WI38 (cell line): Measurements from ENCODE around the gene SHISA9.

Source experiments
- H3K4me3 ChIP-seq: 2 replicates; pipeline ENCODE4 v1.5.1; 2011; ENCODE audit warnings: low read depth, mild to moderate bottlenecking, control low read depth, low read length
- TF ChIP-seq, protein P1 (sequence below): IDR thresholded peaks from 2 replicates; pipeline ENCODE4 v1.5.1; 2012; ENCODE audit warnings: low read depth, mild to moderate bottlenecking, control low read depth, low read length

SHISA9 gene

DNA sequence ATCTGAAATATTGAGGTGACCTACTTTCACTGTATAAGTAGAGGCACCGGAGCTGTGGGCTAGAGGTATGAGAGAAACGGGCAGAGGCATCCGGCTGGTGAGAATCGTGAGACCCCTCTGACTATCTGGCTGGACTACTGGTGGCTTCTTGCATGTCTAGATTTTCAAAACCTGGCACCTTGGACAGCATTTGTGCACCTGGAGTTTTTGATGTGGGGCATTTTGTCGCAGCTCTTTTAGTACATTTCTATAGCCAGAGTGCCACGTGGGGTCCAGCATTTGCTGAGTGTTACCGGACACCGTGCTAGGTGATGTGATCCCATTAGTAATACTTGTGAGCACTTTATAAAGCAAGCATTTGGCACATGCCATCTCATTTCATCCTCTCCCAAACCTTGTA, 32.6 kb upstream of the SHISA9 start:
- TF ChIP-seq, protein P1, sequence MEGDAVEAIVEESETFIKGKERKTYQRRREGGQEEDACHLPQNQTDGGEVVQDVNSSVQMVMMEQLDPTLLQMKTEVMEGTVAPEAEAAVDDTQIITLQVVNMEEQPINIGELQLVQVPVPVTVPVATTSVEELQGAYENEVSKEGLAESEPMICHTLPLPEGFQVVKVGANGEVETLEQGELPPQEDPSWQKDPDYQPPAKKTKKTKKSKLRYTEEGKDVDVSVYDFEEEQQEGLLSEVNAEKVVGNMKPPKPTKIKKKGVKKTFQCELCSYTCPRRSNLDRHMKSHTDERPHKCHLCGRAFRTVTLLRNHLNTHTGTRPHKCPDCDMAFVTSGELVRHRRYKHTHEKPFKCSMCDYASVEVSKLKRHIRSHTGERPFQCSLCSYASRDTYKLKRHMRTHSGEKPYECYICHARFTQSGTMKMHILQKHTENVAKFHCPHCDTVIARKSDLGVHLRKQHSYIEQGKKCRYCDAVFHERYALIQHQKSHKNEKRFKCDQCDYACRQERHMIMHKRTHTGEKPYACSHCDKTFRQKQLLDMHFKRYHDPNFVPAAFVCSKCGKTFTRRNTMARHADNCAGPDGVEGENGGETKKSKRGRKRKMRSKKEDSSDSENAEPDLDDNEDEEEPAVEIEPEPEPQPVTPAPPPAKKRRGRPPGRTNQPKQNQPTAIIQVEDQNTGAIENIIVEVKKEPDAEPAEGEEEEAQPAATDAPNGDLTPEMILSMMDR: no peak
- H3K4me3 ChIP-seq: no peak overlapping the region

DNA sequence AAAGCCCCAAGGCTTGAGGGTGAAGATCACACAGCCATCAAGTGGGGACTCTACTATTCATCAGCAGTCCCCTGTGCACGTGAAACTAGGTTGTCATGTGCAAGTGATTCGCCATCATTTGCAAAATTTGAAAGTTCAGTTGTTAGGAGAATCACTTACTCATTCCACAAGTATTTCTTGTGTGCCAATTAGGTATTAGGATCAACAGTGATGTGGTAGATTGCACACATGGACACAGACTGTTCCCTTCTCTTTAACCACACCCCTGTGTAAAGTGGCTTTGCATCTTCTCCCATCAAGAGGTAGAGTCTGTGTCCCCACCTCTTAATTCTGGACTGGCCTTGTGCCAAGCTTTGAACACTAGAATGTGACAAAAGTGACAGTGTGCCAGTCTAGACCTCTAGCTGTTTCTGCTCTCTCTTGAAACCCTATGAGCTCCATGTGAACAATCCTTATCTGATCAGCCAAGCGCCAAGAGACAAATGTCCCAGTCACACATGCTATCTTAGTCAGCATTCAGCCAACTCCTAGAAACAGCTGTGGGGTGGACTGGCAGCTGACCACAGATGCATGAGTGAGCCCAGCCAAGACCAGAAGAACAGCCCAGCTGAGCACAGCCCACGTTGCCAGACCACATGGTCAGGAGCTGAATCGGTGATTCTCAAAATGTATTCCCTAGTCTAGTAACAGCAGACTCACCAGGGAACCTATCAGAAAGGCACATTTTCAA, 31.5 kb upstream of the SHISA9 start:
- TF ChIP-seq, protein P1: no peak

DNA sequence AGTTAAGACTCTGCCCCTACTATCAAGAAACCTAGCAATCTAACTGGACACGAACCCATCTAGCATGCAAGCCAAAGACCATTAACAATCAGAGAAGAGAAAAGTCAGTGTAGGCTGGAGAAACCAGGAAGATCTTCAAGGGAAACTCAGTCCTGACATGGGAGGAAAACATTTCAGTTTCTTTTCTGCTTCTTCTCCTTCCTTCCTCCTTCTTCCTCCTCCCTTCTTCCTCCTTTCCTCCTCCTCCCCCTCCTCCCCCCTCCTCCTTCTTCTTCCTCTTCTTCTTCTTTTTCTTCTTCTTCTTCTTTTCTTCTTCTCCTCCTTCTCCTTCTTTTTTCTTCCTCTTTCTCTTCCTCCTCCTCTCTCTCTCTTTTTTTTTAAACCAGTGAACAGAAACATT, 29.6 kb upstream of the SHISA9 start:
- TF ChIP-seq, protein P1: no peak
- H3K4me3 ChIP-seq: no peak overlapping the region

More for the DNA sequence above, 31.5 kb upstream of the SHISA9 start:
- no peak overlapping the region for H3K4me3 ChIP-seq

DNA sequence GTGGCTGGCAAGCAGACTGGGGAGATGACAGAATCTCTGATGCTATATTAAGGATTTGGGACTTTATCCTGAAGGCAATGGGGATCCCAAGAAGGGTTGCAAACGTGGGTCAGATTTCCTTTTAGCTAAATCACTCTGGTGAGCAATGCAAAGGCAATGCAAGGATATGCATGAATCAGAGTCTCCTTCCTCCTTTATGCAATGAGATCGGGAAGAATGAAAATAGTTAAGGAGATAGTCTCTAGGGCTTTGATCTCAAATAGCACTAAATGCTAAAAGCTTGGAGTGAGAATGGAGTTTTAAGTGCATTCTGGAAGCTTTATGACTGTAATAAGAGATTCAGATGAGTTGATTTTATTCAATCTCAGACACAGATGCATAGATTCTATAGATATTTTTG, 27.2 kb upstream of the SHISA9 start:
- H3K4me3 ChIP-seq: no peak overlapping the region
- TF ChIP-seq, protein P1: no peak

DNA sequence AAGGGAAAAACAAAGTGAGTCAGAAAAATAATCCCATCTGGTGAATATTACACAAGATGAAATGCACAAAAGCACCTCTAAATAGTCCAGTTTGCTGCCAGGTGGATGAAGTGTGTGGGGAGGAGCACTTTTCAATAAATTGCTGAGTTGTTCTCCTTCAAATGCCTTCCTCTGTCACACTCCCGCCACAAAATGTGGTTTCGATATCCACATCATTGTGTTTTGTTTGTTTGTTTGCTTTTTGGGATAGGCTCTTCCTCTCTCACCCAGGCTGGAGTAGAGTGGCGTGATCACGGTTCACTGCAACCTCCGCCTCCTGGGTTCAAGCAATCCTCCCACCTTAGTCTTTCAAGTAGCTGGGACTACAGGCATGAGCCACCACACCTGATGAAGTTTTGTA, 24.6 kb upstream of the SHISA9 start:
- H3K4me3 ChIP-seq: no peak overlapping the region
- TF ChIP-seq, protein P1: no peak

DNA sequence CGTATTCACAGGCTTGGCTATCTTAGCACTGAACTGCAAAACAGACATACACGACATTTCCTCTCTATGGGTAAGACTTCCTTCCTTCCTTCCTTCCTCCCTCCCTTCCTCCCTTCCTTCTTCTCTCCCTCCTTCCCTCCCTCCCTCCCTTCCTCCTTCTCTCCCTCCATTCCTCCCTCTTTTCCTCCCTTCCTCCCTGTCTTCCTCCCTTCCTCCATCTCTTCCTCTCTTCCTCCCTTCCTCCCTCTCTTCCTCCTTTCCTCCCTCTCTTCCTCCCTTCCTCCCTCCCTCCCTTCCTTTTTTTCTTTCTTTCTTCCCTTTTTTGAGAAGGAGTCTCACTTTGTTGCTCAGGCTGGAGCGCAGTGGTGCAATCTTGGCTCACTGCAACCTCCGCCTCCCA, 22.4 kb upstream of the SHISA9 start:
- TF ChIP-seq, protein P1: no peak
- no peak overlapping the region for H3K4me3 ChIP-seq

DNA sequence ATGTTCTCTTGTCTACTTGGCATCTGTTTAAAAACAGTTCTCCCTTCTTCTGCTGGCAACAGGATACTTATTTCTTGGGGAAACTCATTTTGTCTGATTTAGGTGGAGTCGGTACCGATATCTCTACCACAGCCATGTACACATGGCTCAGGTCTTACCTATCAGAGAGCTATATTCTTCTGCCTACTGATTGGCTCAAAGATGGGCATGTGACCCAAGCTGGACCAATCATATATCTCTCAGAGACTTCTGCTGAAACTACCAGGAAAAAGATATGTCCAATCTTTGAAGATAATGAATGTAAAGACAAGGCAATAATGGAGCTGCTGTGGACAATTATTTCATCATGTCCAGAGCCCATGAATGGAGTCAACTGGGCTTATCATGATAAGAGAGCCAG, 21.6 kb upstream of the SHISA9 start:
- no peak overlapping the region for H3K4me3 ChIP-seq
- TF ChIP-seq, protein P1: no peak
